Activated T-cell treated with anti-CD3 and anti-CD28 coated beads, Interleukin-2, amount 50 U/mL, for 4 hours (primary cell): ENCODE data around the gene NADSYN1. TPM values are rescaled to one million over a fixed set of nuclear protein-coding genes. Genes with fewer than 3 reads are reported as not detected.
"Not testable (repeated sequence)": the region's sequence is repeated elsewhere in the genome, so short reads cannot be mapped to it uniquely, and the experiment has no call there.

ENCODE experiments used
- ATAC-seq, 2 donors: fragments of 200-7000 bp; cut with Tn5 transposase; one replicate each; pipeline ENCODE4 v1.10.0; 2021
- DNase-seq: peaks from one replicate; pipeline ENCODE4 v3.0.0-alpha.2; 2020
- H3K27me3 Mint-ChIP-seq: one replicate; pipeline ENCODE4 v1.8.0; 2021; ENCODE audit warnings: low read depth, mixed read lengths
- H3K36me3 Mint-ChIP-seq: one replicate; pipeline ENCODE4 v1.8.0; 2022; ENCODE audit warnings: mixed read lengths; ENCODE audit not compliant: insufficient read depth
- H3K4me1 Mint-ChIP-seq: one replicate; pipeline ENCODE4 v1.8.0; 2021; ENCODE audit warnings: low read depth, mixed read lengths
- H3K4me3 Mint-ChIP-seq: one replicate; pipeline ENCODE4 v1.8.0; 2021; ENCODE audit warnings: mild to moderate bottlenecking, moderate library complexity, mixed read lengths
- H3K9me3 Mint-ChIP-seq: one replicate; pipeline ENCODE4 v1.8.0; 2021; ENCODE audit warnings: mixed read lengths
- total RNA-seq, 3 donors: library from RNA; stranded (reverse); gene quantifications; one replicate each; pipeline ENCODE4 v1.2.1, GENCODE V29; 2021

The NADSYN1 gene
- 10 to 100 TPM; 29.4 to 43.1 (median 30.6) TPM for total RNA-seq

- ATAC-seq (peak; percentile 74 to 75), DNase-seq (peak; percentile 92)
- no peaks in the 10 kb centered on the region for H3K27me3 Mint-ChIP-seq
- H3K4me3 Mint-ChIP-seq: peak within 1 kb of the TSS; percentile 89
- H3K36me3 Mint-ChIP-seq: peaks cover 27% of the 10 kb centered on the region
- H3K4me1 Mint-ChIP-seq: peaks cover 51% of the 10 kb centered on the region
- no peaks in the 10 kb centered on the region for H3K9me3 Mint-ChIP-seq
These were observed at the start of gene NADSYN1 for GRCh38 chr11:71453037-71453917. Gene NADSYN1, plus strand, starts transcription at chr11:71453203. Its CDS starts 94 bp downstream, at chr11:71453297.

- peaks cover 5% of the 10 kb centered on the region for H3K27me3 Mint-ChIP-seq
- DNase-seq (no peak), ATAC-seq (no peak)
- peaks cover 3% of the 10 kb centered on the region for H3K9me3 Mint-ChIP-seq
- H3K36me3 Mint-ChIP-seq: no peaks in the 10 kb centered on the region
- no peaks in the 10 kb centered on the region for H3K4me1 Mint-ChIP-seq
- no peak overlapping the region for H3K4me3 Mint-ChIP-seq
These were observed 48.8 kb upstream of the NADSYN1 start for GRCh38 chr11:71404209-71404608.

DNA sequence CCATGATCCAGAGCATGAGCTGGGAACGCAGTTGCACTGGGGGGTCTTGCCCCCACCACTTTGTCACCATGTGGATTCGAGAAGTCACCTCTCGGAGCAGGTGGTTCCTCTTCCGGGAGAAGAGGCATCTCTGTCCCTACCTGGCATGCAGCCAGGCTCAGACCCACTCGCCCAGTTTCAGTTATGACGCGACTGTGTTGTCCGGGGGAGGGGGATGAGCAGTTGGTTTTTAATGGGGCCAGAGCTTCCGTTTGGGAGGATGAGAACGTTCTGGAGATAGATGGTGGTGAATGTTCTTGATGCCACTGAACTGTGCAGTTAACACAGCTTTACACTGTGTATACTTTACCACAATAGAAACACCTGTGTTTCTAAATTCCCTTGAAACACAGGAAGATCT, 46.3 kb upstream of the NADSYN1 start:
- no peaks in the 10 kb centered on the region for H3K4me1 Mint-ChIP-seq

GRCh38 chr11:71407356-71407755, 45.6 kb upstream of the NADSYN1 start:
- H3K27me3 Mint-ChIP-seq: peaks cover 12% of the 10 kb centered on the region
- ATAC-seq (no peak), DNase-seq (no peak)
- H3K36me3 Mint-ChIP-seq: no peaks in the 10 kb centered on the region
- peaks cover 3% of the 10 kb centered on the region for H3K9me3 Mint-ChIP-seq
- H3K4me3 Mint-ChIP-seq: no peak overlapping the region
- no peaks in the 10 kb centered on the region for H3K4me1 Mint-ChIP-seq

More for the DNA sequence above, 46.3 kb upstream of the NADSYN1 start:
- no peak for DNase-seq
- Mint-ChIP-seq H3K36me3 (no peaks in the 10 kb centered on the region), H3K27me3 (peaks cover 9% of the 10 kb centered on the region), H3K9me3 (peaks cover 3% of the 10 kb centered on the region), H3K4me3 (no peak overlapping the region)
- ATAC-seq: no peak

- Mint-ChIP-seq H3K27me3 (peaks cover 15% of the 10 kb centered on the region), H3K4me3 (no peak overlapping the region), H3K9me3 (peaks cover 3% of the 10 kb centered on the region), H3K36me3 (no peaks in the 10 kb centered on the region), H3K4me1 (no peaks in the 10 kb centered on the region)
- no peak for ATAC-seq
- no peak for DNase-seq
These were observed 44.2 kb upstream of the NADSYN1 start for GRCh38 chr11:71408826-71409225.

- Mint-ChIP-seq H3K36me3 (no peaks in the 10 kb centered on the region), H3K4me3 (no peak overlapping the region), H3K4me1 (no peaks in the 10 kb centered on the region), H3K9me3 (no peaks in the 10 kb centered on the region), H3K27me3 (peaks cover 18% of the 10 kb centered on the region)
- ATAC-seq (no peak), DNase-seq (no peak)
These were observed 42.5 kb upstream of the NADSYN1 start for GRCh38 chr11:71410363-71410966.

- Mint-ChIP-seq H3K36me3 (no peaks in the 10 kb centered on the region), H3K9me3 (no peaks in the 10 kb centered on the region), H3K27me3 (peaks cover 16% of the 10 kb centered on the region), H3K4me3 (no peak overlapping the region), H3K4me1 (no peaks in the 10 kb centered on the region)
- ATAC-seq (no peak), DNase-seq (no peak)
These were observed 38.4 kb upstream of the NADSYN1 start for GRCh38 chr11:71414645-71415044.

DNA sequence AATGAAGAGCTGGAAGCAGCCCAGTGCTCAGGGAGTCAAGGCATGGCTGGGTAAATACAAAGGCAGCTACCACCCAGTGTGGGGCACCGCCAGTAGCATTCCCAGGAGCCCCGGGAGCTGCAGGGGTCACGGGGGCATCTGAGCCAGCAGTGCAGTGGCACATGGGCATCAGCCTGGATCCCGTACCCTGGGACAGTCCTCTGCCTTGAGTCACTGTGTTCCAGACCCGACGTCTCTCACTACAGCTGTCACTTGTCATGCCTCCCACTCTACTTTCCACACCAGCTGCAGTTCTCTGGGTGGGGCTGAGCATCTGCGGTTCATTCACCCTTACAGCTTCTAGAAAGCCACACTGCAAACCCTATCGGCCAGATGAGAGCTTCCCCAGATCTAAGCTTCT, 34.4 kb upstream of the NADSYN1 start:
- Mint-ChIP-seq H3K9me3 (no peaks in the 10 kb centered on the region), H3K36me3 (no peaks in the 10 kb centered on the region), H3K4me3 (no peak overlapping the region), H3K4me1 (no peaks in the 10 kb centered on the region), H3K27me3 (peaks cover 8% of the 10 kb centered on the region)
- ATAC-seq: peak; percentile 40 to 52
- no peak for DNase-seq

DNA sequence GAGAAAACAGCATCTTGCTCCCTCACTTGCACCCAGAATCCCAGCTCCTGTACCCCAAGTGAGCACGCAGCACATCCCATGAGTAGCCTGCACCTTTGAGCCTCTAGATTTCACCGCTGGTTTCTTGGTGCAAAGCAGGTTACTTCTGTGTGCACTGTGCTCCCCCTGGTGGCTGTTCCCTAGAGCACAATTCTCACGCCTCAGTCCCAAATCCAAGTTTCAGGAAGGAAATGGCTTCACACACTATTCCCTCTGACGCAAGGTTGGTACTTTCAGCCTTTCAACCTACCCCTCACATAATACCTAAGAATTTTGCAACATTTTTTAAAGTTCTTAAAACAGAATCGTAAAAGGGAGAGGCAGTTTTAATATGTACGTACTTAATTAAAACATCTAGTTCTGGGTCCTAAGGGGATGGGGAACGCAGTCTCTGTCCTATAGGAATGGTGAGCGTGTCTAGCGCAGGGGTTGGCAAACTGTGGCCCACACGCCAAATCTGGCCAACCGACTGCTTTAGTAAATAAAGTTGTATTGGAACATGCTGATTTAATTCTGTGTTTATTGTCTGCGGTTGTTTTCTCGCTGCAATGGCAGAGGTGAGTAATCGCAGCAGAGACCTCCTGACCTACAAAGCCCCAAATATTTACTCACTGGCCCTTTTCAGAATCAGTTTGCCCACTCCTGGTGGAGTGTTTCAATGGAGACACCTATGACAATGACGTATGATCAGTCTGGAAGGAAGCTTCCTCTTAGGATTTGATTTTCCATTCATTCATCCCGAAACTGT, 32.4 kb upstream of the NADSYN1 start:
- no peak for ATAC-seq
- no peak for DNase-seq
- no peaks in the 10 kb centered on the region for H3K9me3 Mint-ChIP-seq

DNA sequence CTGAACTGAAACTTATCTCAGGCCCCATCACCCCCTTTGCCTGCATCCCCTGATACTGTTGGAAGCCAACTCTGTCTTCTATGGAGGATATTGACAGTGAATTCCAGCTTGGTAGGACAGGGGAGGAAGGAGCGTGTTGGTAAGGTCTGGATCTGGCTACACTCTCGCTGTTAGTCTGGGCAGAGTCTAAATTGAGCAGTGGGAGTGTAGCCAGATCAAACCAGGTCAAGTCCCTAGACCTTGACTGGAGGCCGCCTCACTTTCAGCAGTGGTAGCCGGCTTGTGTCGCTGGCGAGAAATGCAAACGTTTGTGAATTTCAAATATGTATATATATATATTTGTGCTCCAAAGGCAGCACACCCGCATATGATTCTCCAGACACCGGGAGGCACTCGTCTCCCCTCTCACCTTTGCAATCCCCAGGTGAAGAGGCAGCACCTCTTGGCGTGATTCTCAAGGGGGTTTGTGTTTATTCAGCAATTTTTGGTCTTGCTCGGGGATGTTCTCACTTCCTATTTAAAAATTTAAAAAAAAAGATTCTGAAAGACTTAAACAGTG, 31.5 kb upstream of the NADSYN1 start:
- H3K27me3 Mint-ChIP-seq: peaks cover 4% of the 10 kb centered on the region
- no peaks in the 10 kb centered on the region for H3K36me3 Mint-ChIP-seq
- no peak for ATAC-seq
- DNase-seq: no peak
- H3K4me1 Mint-ChIP-seq: no peaks in the 10 kb centered on the region
- no peak overlapping the region for H3K4me3 Mint-ChIP-seq
- H3K9me3 Mint-ChIP-seq: no peaks in the 10 kb centered on the region

More for the DNA sequence above, 32.4 kb upstream of the NADSYN1 start:
- no peak overlapping the region for H3K4me3 Mint-ChIP-seq
- H3K27me3 Mint-ChIP-seq: peaks cover 4% of the 10 kb centered on the region
- no peaks in the 10 kb centered on the region for H3K36me3 Mint-ChIP-seq
- no peaks in the 10 kb centered on the region for H3K4me1 Mint-ChIP-seq

GRCh38 chr11:71422318-71422717, 30.7 kb upstream of the NADSYN1 start:
- H3K4me3 Mint-ChIP-seq, ATAC-seq, H3K27me3 Mint-ChIP-seq, H3K4me1 Mint-ChIP-seq, H3K9me3 Mint-ChIP-seq, DNase-seq, H3K36me3 Mint-ChIP-seq: not testable (repeated sequence)

GRCh38 chr11:71423181-71423790, 29.7 kb upstream of the NADSYN1 start:
- ATAC-seq (no peak), DNase-seq (no peak)
- no peaks in the 10 kb centered on the region for H3K4me1 Mint-ChIP-seq
- H3K36me3 Mint-ChIP-seq: no peaks in the 10 kb centered on the region
- no peaks in the 10 kb centered on the region for H3K9me3 Mint-ChIP-seq
- peaks cover 4% of the 10 kb centered on the region for H3K27me3 Mint-ChIP-seq
- H3K4me3 Mint-ChIP-seq: no peak overlapping the region

DNA sequence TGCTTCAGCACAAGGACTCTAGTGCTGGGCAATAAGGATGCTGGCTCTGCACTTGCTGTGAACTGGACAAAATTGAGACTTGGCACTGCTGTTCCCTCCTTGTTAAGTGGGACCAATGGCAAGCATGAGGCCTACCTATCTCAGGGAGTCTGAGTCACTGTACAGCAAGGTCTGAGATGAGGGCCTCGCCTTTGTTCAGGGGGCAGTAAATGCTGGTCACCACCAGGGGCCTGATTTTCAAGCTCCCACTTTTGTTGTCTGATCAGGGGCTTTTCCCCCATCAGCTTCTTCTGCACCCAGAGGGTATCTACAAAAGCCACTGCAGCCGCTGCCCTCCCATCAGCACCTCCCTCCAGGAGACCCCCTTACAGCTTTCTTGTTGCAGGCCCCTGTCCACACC, 27.6 kb upstream of the NADSYN1 start:
- Mint-ChIP-seq H3K4me3 (no peak overlapping the region), H3K36me3 (no peaks in the 10 kb centered on the region), H3K9me3 (no peaks in the 10 kb centered on the region), H3K4me1 (no peaks in the 10 kb centered on the region), H3K27me3 (peaks cover 2% of the 10 kb centered on the region)
- no peak for ATAC-seq
- DNase-seq: no peak

DNA sequence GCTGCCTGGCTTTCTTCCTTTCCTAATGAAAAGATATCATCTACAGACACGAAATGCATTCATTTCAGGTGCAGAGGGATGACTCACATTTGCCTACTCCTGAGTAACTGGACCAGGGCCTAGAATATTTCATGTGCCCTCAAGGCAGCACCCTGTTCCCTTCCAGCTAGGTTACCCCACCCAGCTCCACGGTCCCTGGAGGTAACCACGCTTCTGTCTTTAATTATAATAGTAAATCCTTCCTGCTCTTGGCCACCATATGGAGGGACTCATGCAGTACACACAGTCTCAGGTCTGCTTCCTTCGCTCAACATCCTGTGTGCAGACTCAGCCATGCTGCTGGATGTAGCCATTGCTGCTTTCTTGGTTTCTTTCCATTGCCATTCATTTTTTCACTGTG, 27.1 kb upstream of the NADSYN1 start:
- peaks cover 2% of the 10 kb centered on the region for H3K27me3 Mint-ChIP-seq
- H3K4me1 Mint-ChIP-seq: no peaks in the 10 kb centered on the region
- no peak for DNase-seq
- no peaks in the 10 kb centered on the region for H3K9me3 Mint-ChIP-seq
- H3K4me3 Mint-ChIP-seq: no peak overlapping the region
- ATAC-seq: peak in 1 of 2 donors; percentile 14
- H3K36me3 Mint-ChIP-seq: no peaks in the 10 kb centered on the region
